IMR-90 (cell line): Measurements from ENCODE around the gene CLEC16A. TPM values are rescaled to one million over a fixed set of nuclear protein-coding genes. Genes with fewer than 3 reads are reported as not detected.
A peak's percentile ranks its signal among the peaks of the same experiment; 100 is the strongest.

ENCODE experiments used
- ATAC-seq: fragments of 200-7000 bp; cut with Tn5 transposase; 2 replicates; pipeline ENCODE4 v1.9.1; 2020; ENCODE audit warnings: low read depth, mild to moderate bottlenecking, moderate library complexity
- BruUV-seq: library from RNA; stranded (reverse); fragments of 400-500 nt; replicated peaks from 2 replicates; lab custom pipeline; 2021; lab: Mats Ljungman, UMichigan
- CTCF ChIA-PET: fragments of 300-600 bp; formaldehyde crosslinking; extraction: SDS; loops from one replicate; lab custom pipeline; 2021; ENCODE audit warnings: antibody characterized with exemption; lab: Yijun Ruan, JAX
- POLR2A ChIA-PET: fragments of 300-600 bp; sonication (Branson Sonifier 250); formaldehyde crosslinking; loops from one replicate; lab custom pipeline; 2022; ENCODE audit warnings: antibody characterized with exemption; ENCODE audit not compliant: unreplicated experiment; lab: Charles Lee
- DNase-seq: peaks from one replicate; pipeline ENCODE4 v3.0.0; 2013
- H2AFZ ChIP-seq: replicated peaks from 2 replicates; pipeline ENCODE3; 2013; ENCODE audit warnings: low read length, mild to moderate bottlenecking; ENCODE audit not compliant: poor library complexity
- H2AK5ac ChIP-seq: 2 replicates; pipeline ENCODE4 v1.6.1; 2013; ENCODE audit warnings: low read depth, low read length, inconsistent platforms
- H2AK9ac ChIP-seq: replicated peaks from 2 replicates; pipeline ENCODE3; 2013; ENCODE audit warnings: mild to moderate bottlenecking, low read depth, low read length, moderate library complexity; ENCODE audit not compliant: poor library complexity
- H2BK120ac ChIP-seq: 2 replicates; pipeline ENCODE4 v1.6.1; 2013; ENCODE audit warnings: low read depth, low read length, inconsistent platforms
- H2BK15ac ChIP-seq: 3 replicates; pipeline ENCODE4 v1.6.1; 2013; ENCODE audit warnings: low read depth, low read length, inconsistent platforms
- H2BK20ac ChIP-seq: 2 replicates; pipeline ENCODE4 v1.6.1; 2013; ENCODE audit warnings: low read depth, mild to moderate bottlenecking, inconsistent platforms, low read length, moderate library complexity
- H2BK5ac ChIP-seq: 2 replicates; pipeline ENCODE4 v1.6.1; 2013; ENCODE audit warnings: mild to moderate bottlenecking, low read depth, low read length, inconsistent platforms; ENCODE audit not compliant: poor library complexity, severe bottlenecking
- H3K14ac ChIP-seq: replicated peaks from 2 replicates; pipeline ENCODE4 v1.6.1; 2013; ENCODE audit warnings: low read depth, low read length, inconsistent platforms
- H3K18ac ChIP-seq: 2 replicates; pipeline ENCODE4 v1.6.1; 2013; ENCODE audit warnings: low read depth, low read length, control low read depth
- H3K23ac ChIP-seq: 2 replicates; pipeline ENCODE4 v1.6.1; 2013; ENCODE audit warnings: low read depth, low read length, inconsistent platforms
- H3K27ac ChIP-seq: 2 replicates; pipeline ENCODE4 v1.5.1; 2013; ENCODE audit warnings: mild to moderate bottlenecking, control low read depth, low read length; ENCODE audit not compliant: insufficient read depth
- H3K27me3 ChIP-seq: 2 replicates; pipeline ENCODE4 v1.6.1; 2013; ENCODE audit warnings: low read length; ENCODE audit not compliant: control insufficient read depth, insufficient read depth
- H3K36me3 ChIP-seq: 2 replicates; pipeline ENCODE4 v1.6.1; 2013; ENCODE audit warnings: low read length, mixed read lengths; ENCODE audit not compliant: control insufficient read depth, insufficient read depth
- H3K4ac ChIP-seq: 2 replicates; pipeline ENCODE4 v1.6.1; 2013; ENCODE audit warnings: low read depth, low read length, inconsistent platforms
- H3K4me1 ChIP-seq: 2 replicates; pipeline ENCODE4 v1.6.1; 2013; ENCODE audit warnings: low read length, mixed read lengths; ENCODE audit not compliant: control insufficient read depth, insufficient read depth
- H3K4me2 ChIP-seq: 2 replicates; pipeline ENCODE4 v1.6.1; 2013; ENCODE audit warnings: low read depth, mild to moderate bottlenecking, control low read depth, low read length, moderate library complexity
- H3K4me3 ChIP-seq: 2 replicates; pipeline ENCODE4 v1.5.1; 2013; ENCODE audit warnings: low read depth, mild to moderate bottlenecking, control low read depth, low read length, moderate library complexity; ENCODE audit not compliant: insufficient read depth
- H3K56ac ChIP-seq: 2 replicates; pipeline ENCODE4 v1.6.1; 2013; ENCODE audit warnings: low read length, inconsistent platforms; ENCODE audit not compliant: insufficient read depth; ENCODE audit errors: extremely low read depth
- H3K79me1 ChIP-seq, 2 experiments: 2 replicates each; pipeline ENCODE4 v1.6.1; 2013; ENCODE audit warnings: low read length in 2 of 2, inconsistent platforms in 1 of 2, low read depth in 1 of 2
- H3K9ac ChIP-seq: 2 replicates; pipeline ENCODE4 v1.6.1; 2013; ENCODE audit warnings: low read depth, low read length, control low read depth
- H3K9me1 ChIP-seq: 2 replicates; pipeline ENCODE4 v1.6.1; 2013; ENCODE audit warnings: low read length, inconsistent platforms; ENCODE audit not compliant: insufficient read depth
- H3K9me3 ChIP-seq: 2 replicates; pipeline ENCODE4 v1.6.1; 2013; ENCODE audit warnings: low read length; ENCODE audit not compliant: control insufficient read depth, insufficient read depth
- H4K20me1 ChIP-seq: 2 replicates; pipeline ENCODE4 v1.6.1; 2013; ENCODE audit warnings: low read length, inconsistent platforms; ENCODE audit not compliant: insufficient read depth
- H4K5ac ChIP-seq: 2 replicates; pipeline ENCODE4 v1.6.1; 2013; ENCODE audit warnings: mild to moderate bottlenecking, low read depth, low read length, control low read depth
- H4K8ac ChIP-seq, 2 experiments: 2 replicates each; pipeline ENCODE4 v1.6.1; 2013; ENCODE audit warnings: low read depth in 2 of 2, low read length in 2 of 2, control low read depth in 1 of 2, inconsistent platforms in 1 of 2
- H4K91ac ChIP-seq: 2 replicates; pipeline ENCODE4 v1.6.1; 2013; ENCODE audit warnings: low read depth, low read length, inconsistent platforms; ENCODE audit not compliant: insufficient read depth
- CEBPB ChIP-seq: IDR thresholded peaks from 2 replicates; pipeline ENCODE4 v1.6.1; 2012; ENCODE audit warnings: low read depth, low read length, improper control_type of control experiment
- FOS ChIP-seq: fragments of 150-350 bp; IDR thresholded peaks from 2 replicates; pipeline ENCODE4 v1.6.1; 2016; ENCODE audit warnings: low read depth, low read length
- MAZ ChIP-seq: IDR thresholded peaks from 2 replicates; pipeline ENCODE4 v1.6.1; 2012; ENCODE audit warnings: low read depth, mild to moderate bottlenecking, low read length, improper control_type of control experiment, moderate library complexity, borderline replicate concordance
- NFE2L2 ChIP-seq: fragments of 150-350 bp; IDR thresholded peaks from 2 replicates; pipeline ENCODE4 v1.6.1; 2016; ENCODE audit warnings: low read depth, mild to moderate bottlenecking, low read length
- SMC3 ChIP-seq: fragments of 150-350 bp; IDR thresholded peaks from 2 replicates; pipeline ENCODE4 v1.6.1; 2016; ENCODE audit warnings: low read depth, mild to moderate bottlenecking, antibody characterized with exemption, low read length, moderate library complexity
- WGBS, 2 experiments: methylation state at CpG; one replicate each; pipeline versions ENCODE4 v1.1.5 to v1.1.7; 2013; ENCODE audit warnings: missing lambda C conversion rate in 2 of 2; ENCODE audit not compliant: insufficient read length in 1 of 2; ENCODE audit errors: extremely low coverage in 2 of 2; 5-methylcytosine and 5-hydroxymethylcytosine counted together
- dilution Hi-C: fragments of 300-500 bp; cut with HindIII; formaldehyde crosslinking; loops from one replicate; pipeline ENCODE4 v1.14.3; 2018; ENCODE audit warnings: low sequenced_read_pairs; ENCODE audit not compliant: unreplicated experiment
- in situ Hi-C: fragments of 300-500 bp; cut with MboI; formaldehyde crosslinking; loops from 3 replicates; pipeline ENCODE4 v1.14.3; 2019; ENCODE audit warnings: low sequenced_read_pairs, inconsistent platforms, mixed read lengths
- intact Hi-C: fragments of 100-400 bp; cut with micrococcal nuclease; formaldehyde crosslinking; loops from 2 replicates; pipeline ENCODE4 v1.10.0; 2022
- polyA plus RNA-seq, 3 experiments: library from polyadenylated mRNA; depleted of rRNA; stranded (reverse); fragments of >200 nt; gene quantifications; 2 replicates each; pipeline ENCODE4 v1.2.3, GENCODE V29; 2012; ENCODE audit warnings: low replicate concordance in 1 of 3
- total RNA-seq: library from RNA; depleted of rRNA; stranded (reverse); fragments of >200 nt; gene quantifications from 2 replicates; pipeline ENCODE4 v1.2.3, GENCODE V29; 2012
- TF ChIP-seq, protein P1 (sequence below): fragments of 150-350 bp; IDR thresholded peaks from 2 replicates; pipeline ENCODE4 v1.6.1; 2016; ENCODE audit warnings: low read depth, mild to moderate bottlenecking, low read length, moderate library complexity, borderline replicate concordance

CLEC16A gene
- total and polyA plus RNA-seq, 2 of the 4 experiments (the other 2 are of a cell fraction), result 15.9 to 16.5 TPM

DNA sequence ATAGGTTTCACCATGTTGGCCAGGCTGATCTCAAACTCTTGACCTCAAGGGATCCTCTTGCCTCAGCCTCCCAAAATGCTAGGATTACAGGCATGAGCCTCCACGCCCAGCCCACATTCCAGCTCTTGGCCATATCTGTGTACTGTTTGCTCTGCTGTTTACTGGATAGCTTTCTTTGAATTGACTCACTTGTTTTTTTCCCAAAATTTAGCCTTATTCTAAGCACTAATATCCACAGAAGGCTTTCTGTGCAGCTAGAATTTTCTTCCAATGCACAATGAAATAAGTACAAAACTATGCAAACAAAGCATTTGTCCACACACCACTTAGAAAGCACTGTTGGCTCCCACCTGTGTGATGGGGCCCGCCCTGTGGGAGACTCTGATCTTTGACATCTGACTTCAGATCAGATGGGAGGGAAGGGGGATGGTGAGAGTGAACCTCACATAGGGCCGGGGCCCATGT is 72.2 kb downstream of the CLEC16A start:
- ChIA-PET POLR2A (no interaction called here), CTCF (interaction anchor here (1.0 kb wide), 1 partner anchor 239 kb away, joined by 3 read pairs; no protein-coding TSS in a partner anchor)
- H3K27me3 ChIP-seq, result no peaks in the 10 kb centered on the region
- no peak overlapping the region; the same call in 1 of the 3 replicates for H2BK15ac ChIP-seq
- H2BK20ac ChIP-seq, result peak overlapping the region; percentile 30; the same call in 1 of the 2 replicates
- peak overlapping the region; percentile 49 to 65; a peak in 3 of 4 replicates for H4K8ac ChIP-seq
- peak overlapping the region; percentile 83 for H2AK5ac ChIP-seq
- peaks cover 9 to 18% of the 10 kb centered on the region in 2 experiments; a peak in 2 of 4 replicates for H3K79me1 ChIP-seq
- peak; percentile 28 for DNase-seq
- no peak overlapping the region for H3K23ac ChIP-seq
- H3K4me3 ChIP-seq, result no peak overlapping the region
- no peak overlapping the region for H3K14ac ChIP-seq
- dilution Hi-C loops, result no loop called here
- H2BK5ac ChIP-seq, result peak overlapping the region; percentile 35
- TF ChIP-seq NFE2L2 (no peak), MAZ (no peak), CEBPB (no peak), SMC3 (no peak), FOS (no peak)
- TF ChIP-seq, protein P1, sequence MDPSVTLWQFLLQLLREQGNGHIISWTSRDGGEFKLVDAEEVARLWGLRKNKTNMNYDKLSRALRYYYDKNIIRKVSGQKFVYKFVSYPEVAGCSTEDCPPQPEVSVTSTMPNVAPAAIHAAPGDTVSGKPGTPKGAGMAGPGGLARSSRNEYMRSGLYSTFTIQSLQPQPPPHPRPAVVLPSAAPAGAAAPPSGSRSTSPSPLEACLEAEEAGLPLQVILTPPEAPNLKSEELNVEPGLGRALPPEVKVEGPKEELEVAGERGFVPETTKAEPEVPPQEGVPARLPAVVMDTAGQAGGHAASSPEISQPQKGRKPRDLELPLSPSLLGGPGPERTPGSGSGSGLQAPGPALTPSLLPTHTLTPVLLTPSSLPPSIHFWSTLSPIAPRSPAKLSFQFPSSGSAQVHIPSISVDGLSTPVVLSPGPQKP, result no peak
- in situ Hi-C loops, result no loop called here
- no peaks in the 10 kb centered on the region for H4K20me1 ChIP-seq
- H3K9me1 ChIP-seq, result peaks cover 19% of the 10 kb centered on the region
- ATAC-seq, result peak; percentile 74
- no peak overlapping the region for H3K4me2 ChIP-seq
- no peak overlapping the region for H3K9ac ChIP-seq
- no CpG with 5 or more reads among the region's 3 CpGs for WGBS, 2 experiments
- H3K9me3 ChIP-seq, result no peaks in the 10 kb centered on the region
- peak overlapping the region; percentile 8 for H2AK9ac ChIP-seq
- H3K4ac ChIP-seq, result peak overlapping the region; percentile 91
- H3K18ac ChIP-seq, result peak overlapping the region; percentile 87
- peak overlapping the region; percentile 85 for H4K5ac ChIP-seq
- no TSS peak for BruUV-seq
- H3K56ac ChIP-seq, result no peak overlapping the region
- peak overlapping the region; percentile 43; the same call in 1 of the 2 replicates for H4K91ac ChIP-seq
- H2AFZ ChIP-seq, result no peak overlapping the region
- peaks cover 16% of the 10 kb centered on the region; the same call in 1 of the 2 replicates for H3K36me3 ChIP-seq
- peak overlapping the region; percentile 60; the same call in 1 of the 2 replicates for H3K27ac ChIP-seq
- intact Hi-C loops, result no loop called here
- H2BK120ac ChIP-seq, result peak overlapping the region; percentile 84
- H3K4me1 ChIP-seq, result peaks cover 20% of the 10 kb centered on the region
